ENCODE results near the gene C17orf75. TPM values are rescaled to one million over a fixed set of nuclear protein-coding genes. Genes with fewer than 3 reads are reported as not detected.

Gene C17orf75
- total and polyA plus RNA-seq, 2 of the 8 experiments (the other 6 are each of a cell fraction or from before 2014, with no cell fraction given) = 15.8 to 42.6 TPM

GRCh38 chr17:32355649-32356377 lies 13.8 kb upstream of the C17orf75 start:
- H2BK5ac ChIP-seq (ENCODE audit: low read depth, low read length) = no peak overlapping the region
- no peak overlapping the region for H2AK5ac ChIP-seq (ENCODE audit: low read depth, low read length)
- no peaks in the 10 kb centered on the region for H3K9me3 ChIP-seq (ENCODE audit: insufficient read depth in 2 of 2, low read depth in 1 of 2, low read length in 1 of 2)
- no peaks in the 10 kb centered on the region; a peak in 1 of 7 replicates for H3K4me1 ChIP-seq (replicated peaks in 1 of 4; ENCODE audit: control insufficient read depth in 3 of 4, insufficient read depth in 4 of 4, low read length in 3 of 4)
- ChIA-PET CTCF (ENCODE audit: partially characterized antibody) (no interaction called here), POLR2A (ENCODE audit: partially characterized antibody) (interaction anchor here (0.9 to 8.0 kb wide), 4 partner anchors 14 to 75 kb away, joined by 3 to 65 read pairs (median 6); no protein-coding TSS in a partner anchor)
- peaks cover 10 to 81% (median 40%) of the 10 kb centered on the region in 4 experiments for H3K36me3 ChIP-seq (ENCODE audit: control insufficient read depth in 2 of 4, insufficient read depth in 4 of 4, low read length in 3 of 4)
- no peak overlapping the region for H3K27ac ChIP-seq (ENCODE audit: low read depth, low read length)
- H3K23ac ChIP-seq (ENCODE audit: insufficient read length) = no peak overlapping the region
- H4K5ac ChIP-seq (ENCODE audit: insufficient read length, low read depth, low read length) = no peak overlapping the region
- no peak overlapping the region for H2BK20ac ChIP-seq (ENCODE audit: low read length)
- H3K79me1 ChIP-seq (ENCODE audit: low read depth, low read length) = peaks cover 4% of the 10 kb centered on the region; the same call in 1 of the 2 replicates
- TF ChIP-seq CREB1 (IDR thresholded peaks at IDR 0.05) (no peak), POLR2A (IDR thresholded peaks at IDR 0.05; ENCODE audit: control extremely low read depth in 1 of 2, low read depth in 2 of 2, low read length in 2 of 2) (0 out of 3 replicates have a peak, but pooled peaks of 1 of the 2 experiments have one; percentile 16)
- 92% methylated on average over 6 of the region's 6 CpGs; no CpG with 5 or more reads in 1 of the 2 experiments for WGBS, 2 experiments (ENCODE audit: extremely low coverage in 1 of 2, insufficient coverage in 1 of 2, insufficient read length in 1 of 2, insufficient replicate concordance in 2 of 2, low coverage in 1 of 2, low lambda C conversion rate in 2 of 2, missing lambda C conversion rate in 1 of 2)
- H2BK120ac ChIP-seq (replicated peaks; ENCODE audit: low read depth, low read length) = no peak overlapping the region
- H4K20me1 ChIP-seq (replicated peaks in 1 of 2; ENCODE audit: control insufficient read depth in 1 of 2, insufficient read depth in 2 of 2, low read length in 2 of 2) = peaks cover 26 to 36% of the 10 kb centered on the region in 2 experiments
- H3K27me3 ChIP-seq (replicated peaks in 1 of 4; ENCODE audit: control insufficient read depth in 3 of 4, extremely low read depth in 1 of 4, insufficient read depth in 3 of 4, low read length in 3 of 4) = no peaks in the 10 kb centered on the region
- H3K9ac ChIP-seq (replicated peaks in 1 of 4; ENCODE audit: extremely low read depth in 1 of 4, low read depth in 3 of 4, low read length in 3 of 4) = no peak overlapping the region
- H3K23me2 ChIP-seq (ENCODE audit: low read depth, low read length) = no peaks in the 10 kb centered on the region
- H3K4ac ChIP-seq (replicated peaks; ENCODE audit: insufficient read length, low read depth, low read length) = no peak overlapping the region
- no peak overlapping the region for H3K56ac ChIP-seq (replicated peaks; ENCODE audit: insufficient read length, low read depth, low read length)
- no peak overlapping the region for H2BK15ac ChIP-seq (ENCODE audit: low read length)
- H3K14ac ChIP-seq (ENCODE audit: insufficient read length) = no peak overlapping the region
- DNase-seq (ENCODE audit: low read depth in 1 of 2, low spot score in 2 of 2) (no peak), FAIRE-seq (no peak)
- H3K18ac ChIP-seq (ENCODE audit: extremely low read depth, low read length) = no peak overlapping the region
- H3K4me3 ChIP-seq (ENCODE audit: extremely low read depth in 1 of 4, insufficient read depth in 2 of 4, low read depth in 3 of 4, low read length in 4 of 4) = no peak overlapping the region
- no peak overlapping the region for H2BK12ac ChIP-seq (ENCODE audit: low read depth, low read length)
- H3K79me2 ChIP-seq (ENCODE audit: control insufficient read depth in 1 of 2, insufficient read depth in 2 of 2, low read length in 2 of 2) = peaks cover 44 to 94% of the 10 kb centered on the region in 2 experiments
- H2AFZ ChIP-seq (ENCODE audit: low read length) = no peak overlapping the region
- H4K8ac ChIP-seq (ENCODE audit: extremely low read depth, insufficient read depth, low read length) = no peak overlapping the region
- no peak overlapping the region for H4K91ac ChIP-seq (replicated peaks; ENCODE audit: insufficient read length, low read length)
- H3K4me2 ChIP-seq (ENCODE audit: insufficient read depth in 1 of 2, low read depth in 2 of 2, low read length in 2 of 2) = peak overlapping the region in 1 of 2 experiments; percentile 15; a peak in 1 of 4 replicates
